Measurements from ENCODE around the gene OR10P1.

Gene OR10P1

DNA sequence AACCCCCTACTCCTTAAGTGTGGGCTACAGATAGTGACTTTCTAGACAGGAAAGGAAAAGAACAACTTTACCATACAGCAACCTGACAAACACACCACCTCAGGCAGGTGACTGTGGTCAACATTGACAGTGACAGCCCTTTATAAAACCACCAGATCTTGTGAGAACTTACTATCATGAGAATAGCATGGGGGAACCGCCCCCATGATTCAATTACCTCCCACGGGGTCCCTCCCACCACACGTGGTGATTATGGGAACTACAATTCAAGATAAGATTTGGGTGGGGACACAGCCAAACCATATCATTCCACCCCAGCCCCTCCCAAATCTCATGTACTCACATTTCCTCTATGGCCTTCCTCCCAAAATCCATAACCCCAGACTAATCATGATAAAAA lies 16.3 kb downstream of the OR10P1 start:
- DNase-seq, result no peak

- no peak for DNase-seq
These were observed 18.0 kb downstream of the OR10P1 start for GRCh38 chr12:55654511-55655214.

- DNase-seq, result no peak
These were observed 20.5 kb downstream of the OR10P1 start for GRCh38 chr12:55657212-55657611.

DNA sequence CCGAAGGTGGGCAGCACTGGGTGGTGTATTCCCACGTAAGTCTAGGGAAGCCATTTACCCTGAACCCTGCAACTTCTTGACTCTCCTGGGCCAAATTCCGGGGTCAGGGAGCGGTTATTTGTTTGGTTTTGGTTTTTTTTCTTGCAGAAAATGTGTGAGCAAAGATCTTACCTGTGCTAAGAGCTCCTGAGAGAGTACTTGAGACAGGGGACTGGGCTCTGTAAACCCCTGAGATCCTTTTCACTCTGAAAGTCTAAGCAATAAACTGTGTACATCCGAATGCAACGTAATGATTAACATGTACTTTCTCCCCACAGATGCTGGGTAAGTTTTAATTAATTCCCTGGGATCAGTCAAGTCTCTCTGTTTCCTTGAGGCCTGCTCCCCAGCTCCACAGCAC lies 21.5 kb downstream of the OR10P1 start:
- no peak for DNase-seq

DNA sequence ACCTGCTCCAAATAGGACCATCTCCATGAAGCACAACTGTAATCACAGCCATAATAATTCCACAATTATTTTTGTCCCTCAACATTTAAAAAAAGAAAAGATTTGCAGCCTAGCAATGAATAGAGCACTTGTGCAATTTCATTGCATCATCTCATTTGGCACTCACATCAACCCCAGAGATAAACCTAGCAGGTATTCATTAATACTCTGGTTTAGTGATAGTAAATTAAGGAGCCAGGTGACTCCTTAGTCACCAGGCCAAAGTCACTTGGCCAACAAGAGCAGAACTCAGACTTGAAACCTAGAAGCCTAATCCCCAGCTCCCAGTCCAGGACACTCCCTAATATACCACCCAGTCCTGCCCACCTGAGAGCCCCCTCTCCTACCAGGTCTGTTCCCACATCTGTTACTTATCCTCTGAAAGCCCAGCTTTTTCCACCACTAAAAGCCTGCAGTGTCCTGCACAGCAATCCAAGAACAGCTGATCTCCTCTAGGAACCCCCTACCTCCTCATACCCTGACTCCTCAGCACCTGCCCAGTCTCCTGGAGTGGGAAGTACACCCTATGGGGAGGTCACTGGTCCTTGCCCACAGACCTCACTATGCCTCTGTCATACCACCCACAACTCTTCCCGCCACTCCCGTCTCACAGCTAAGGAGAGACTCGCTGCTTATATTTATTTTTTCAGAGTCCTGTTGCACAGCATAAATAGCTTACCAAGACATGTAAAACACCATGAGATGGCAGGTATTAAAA lies 22.1 kb downstream of the OR10P1 start:
- no peak for DNase-seq

- DNase-seq, result no peak
These were observed 23.0 kb downstream of the OR10P1 start for GRCh38 chr12:55659486-55660385.

DNA sequence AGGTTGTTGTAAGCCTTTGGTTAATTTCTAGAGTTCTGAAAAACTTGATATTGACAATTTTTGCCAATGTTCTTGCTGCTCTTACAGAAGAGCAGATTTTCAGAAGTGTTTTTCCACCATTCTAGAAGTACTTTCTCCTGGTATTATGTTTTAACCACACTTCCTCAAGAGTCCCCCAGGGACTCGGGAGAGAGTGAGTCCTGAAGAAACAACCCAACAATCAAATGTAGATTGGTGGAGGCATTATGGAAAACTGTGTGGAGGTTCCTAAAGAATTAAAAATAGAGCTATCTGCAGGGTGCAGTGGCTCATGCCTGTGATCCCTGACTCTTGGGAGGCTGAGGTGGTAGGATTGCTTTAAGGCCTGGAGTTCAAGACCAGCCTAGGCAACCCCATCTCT lies 26.7 kb downstream of the OR10P1 start:
- DNase-seq, result no peak

DNA sequence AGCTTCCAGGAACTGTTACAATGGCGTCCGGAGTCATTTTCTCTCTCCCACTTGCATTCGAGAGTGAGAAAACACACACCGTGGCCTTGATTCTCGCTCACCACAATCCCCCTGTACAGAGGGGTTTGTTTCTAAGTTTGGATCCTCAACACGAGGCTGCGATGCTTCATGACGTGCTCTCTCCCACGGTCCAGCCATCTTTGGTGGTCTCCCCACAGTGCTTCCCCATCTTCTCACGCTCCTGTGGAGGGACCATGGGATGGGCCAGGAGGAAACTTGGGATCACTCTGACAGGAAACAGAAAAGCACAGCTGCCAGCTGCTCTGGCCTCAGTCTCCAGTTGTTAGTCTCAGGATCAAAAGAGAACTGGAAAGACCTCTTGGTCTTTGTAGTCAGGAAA lies 28.1 kb downstream of the OR10P1 start:
- DNase-seq, result no peak

DNA sequence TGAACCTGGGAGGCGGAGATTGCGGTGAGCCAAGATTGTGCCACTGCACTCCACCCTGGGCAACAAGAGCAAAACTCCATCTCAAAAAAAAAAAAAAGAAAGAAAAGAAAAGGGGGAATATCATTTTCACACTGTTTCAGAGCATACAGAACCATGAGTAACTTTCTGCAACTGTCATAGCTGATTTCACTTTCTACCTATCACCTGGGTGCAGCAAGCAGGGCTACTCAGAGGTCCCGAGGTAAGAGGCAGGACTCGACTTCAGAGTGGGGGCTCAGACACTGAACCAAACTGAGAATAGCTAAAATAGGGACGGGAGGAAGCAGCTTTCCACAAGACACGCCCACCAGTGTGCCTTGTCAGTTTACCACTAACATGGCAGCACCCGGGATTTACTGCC lies 29.8 kb downstream of the OR10P1 start:
- DNase-seq, result no peak

- no peak for DNase-seq
These were observed 33.6 kb downstream of the OR10P1 start for GRCh38 chr12:55670276-55670675.

DNA sequence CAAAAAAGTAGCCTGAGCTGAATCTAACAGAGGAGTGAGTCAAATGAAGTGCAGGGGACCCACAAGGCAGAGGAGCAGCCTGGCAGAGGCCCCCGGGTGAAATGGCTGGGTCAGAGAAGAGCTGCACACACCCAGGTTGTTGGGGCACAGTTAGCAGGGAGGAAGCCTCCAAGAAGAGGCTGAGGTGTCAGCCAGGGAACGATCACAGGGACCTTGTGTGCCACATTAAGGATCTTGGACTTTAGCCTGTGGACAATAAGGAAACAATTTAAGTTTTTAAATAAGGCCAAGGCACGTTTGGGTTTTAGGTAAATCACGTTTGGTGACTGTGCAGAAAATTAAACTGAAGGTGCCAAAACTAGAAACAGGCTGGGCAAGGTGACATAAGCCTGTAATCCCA lies 35.1 kb downstream of the OR10P1 start:
- DNase-seq, result no peak

GRCh38 chr12:55673638-55674037 lies 36.9 kb downstream of the OR10P1 start:
- DNase-seq, result no peak

- no peak for DNase-seq
These were observed 39.0 kb downstream of the OR10P1 start for GRCh38 chr12:55675666-55676065.

DNA sequence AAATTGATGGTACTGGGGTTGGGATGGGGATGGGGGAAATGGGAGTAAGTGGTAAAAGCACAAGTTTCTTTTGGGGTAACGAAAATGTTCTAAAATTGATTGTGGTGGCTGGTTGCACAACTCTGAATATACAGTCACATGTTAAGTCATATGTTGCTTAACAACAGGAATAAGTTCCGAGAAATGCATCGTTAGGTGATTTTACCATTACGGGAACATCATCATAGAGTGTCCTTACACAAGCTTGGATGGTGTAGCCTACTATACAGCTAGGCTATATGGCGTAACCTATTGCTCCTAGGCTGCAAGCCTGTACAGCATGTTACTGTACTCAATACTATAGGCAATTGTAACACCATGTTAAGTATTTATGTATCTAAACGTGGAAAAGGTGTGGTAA lies 40.0 kb downstream of the OR10P1 start:
- no peak for DNase-seq

DNA sequence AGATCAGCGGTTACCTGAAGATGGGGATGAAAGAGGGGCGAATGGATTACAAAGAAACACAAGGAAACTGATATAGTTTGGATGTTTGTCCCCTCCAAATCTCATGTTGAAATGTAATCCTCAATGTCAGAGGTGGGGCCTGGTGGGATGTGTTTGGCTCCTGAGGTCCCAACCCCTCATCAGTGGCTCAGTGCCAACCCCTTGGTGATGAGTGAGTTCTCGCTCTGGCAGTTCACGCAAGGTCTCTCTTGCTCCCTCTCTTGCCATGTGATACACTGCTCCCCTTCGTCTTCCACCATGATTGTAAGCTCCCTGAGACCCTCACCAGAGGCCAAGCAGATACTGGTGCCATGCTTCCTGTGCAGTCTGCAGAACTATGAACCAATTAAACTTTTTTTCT lies 43.0 kb downstream of the OR10P1 start:
- DNase-seq, result no peak

DNA sequence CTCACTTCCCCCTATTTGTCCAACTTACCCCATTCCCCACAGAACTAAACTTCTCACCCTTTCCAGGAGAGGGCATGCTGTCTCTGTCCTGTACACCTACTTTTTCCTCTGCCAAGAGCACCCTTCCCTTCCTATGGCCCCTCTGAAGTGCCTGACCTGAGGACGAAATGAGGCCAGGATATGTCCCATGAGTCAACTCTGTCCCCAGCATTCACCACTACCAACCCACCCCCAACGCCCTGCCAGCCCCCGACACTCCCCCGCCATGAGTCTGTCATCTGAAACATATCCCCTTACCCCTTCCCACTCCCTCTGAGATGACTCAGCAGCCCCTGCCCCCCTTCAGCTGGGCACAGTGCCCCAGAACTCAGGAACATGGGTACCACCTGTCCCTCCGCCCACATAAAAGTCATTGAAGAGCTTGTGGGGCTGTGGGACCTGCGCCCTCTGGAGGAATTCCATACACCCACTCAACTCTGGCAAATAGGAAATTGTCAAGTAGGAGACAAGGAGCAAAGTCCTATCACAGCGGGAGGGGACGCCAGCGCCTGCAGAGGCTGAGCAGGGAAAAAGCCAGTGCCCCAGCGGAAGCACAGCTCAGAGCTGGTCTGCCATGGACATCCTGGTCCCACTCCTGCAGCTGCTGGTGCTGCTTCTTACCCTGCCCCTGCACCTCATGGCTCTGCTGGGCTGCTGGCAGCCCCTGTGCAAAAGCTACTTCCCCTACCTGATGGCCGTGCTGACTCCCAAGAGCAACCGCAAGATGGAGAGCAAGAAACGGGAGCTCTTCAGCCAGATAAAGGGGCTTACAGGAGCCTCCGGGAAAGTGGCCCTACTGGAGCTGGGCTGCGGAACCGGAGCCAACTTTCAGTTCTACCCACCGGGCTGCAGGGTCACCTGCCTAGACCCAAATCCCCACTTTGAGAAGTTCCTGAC lies 44.7 kb downstream of the OR10P1 start:
- no peak for DNase-seq

- no peak for DNase-seq
These were observed 45.5 kb downstream of the OR10P1 start for GRCh38 chr12:55682087-55682796.

DNA sequence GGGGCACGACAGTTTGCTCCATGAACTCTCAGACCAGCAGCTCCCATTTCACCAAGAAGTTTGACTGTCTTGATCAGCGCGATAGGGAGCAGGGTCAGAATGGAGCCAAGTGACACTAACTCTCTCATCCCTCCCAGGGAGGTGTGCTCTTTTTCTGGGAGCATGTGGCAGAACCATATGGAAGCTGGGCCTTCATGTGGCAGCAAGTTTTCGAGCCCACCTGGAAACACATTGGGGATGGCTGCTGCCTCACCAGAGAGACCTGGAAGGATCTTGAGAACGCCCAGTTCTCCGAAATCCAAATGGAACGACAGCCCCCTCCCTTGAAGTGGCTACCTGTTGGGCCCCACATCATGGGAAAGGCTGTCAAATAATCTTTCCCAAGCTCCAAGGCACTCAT lies 47.0 kb downstream of the OR10P1 start:
- DNase-seq, result no peak

DNA sequence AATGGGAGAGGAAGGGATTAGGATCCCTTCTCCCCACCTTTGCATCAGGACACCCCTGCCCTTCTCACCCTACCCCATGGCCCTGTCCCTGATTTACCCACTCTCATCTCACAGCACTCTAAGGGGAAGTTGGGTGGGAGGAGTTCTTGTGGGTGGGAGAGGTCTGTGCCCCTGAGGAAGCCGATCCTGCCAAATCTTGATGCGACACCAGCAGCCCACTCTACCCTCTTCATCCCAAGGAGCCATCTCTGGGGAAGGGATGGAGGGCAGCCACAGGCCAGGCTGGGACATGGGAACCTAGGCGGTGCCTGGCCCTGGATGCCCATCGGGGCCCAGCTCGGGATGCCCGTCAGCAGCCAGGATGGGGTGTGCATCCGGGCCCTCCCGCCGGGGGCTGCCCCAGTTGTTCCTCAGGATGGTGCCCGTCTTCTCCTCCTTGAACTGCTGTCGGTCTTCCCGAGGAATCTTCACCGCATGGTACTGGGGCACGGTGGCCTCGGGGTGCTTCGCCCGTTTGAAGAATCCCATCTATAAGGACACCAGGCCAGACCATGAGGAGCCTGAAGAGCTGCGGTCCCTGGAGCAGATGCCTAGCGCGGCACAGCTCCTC lies 48.2 kb downstream of the OR10P1 start:
- no peak for DNase-seq

DNA sequence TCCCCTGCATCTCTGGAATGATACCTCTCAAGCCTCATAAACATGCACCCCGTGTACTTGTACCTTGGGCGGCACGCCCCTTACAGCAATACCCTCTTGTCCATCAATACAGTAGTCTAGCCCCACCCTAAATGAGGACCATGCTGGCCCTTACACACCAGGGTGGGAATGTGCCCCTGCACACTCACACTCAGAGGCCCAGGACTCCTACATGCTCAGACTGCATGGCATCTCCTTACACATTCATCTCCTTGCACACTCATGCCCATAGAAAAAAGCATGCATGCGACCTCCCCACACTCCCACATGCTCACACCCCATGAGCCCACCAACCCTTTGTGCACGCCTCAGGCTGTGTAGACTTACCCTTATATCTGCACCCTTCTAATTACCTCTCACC lies 49.0 kb downstream of the OR10P1 start:
- DNase-seq, result no peak

DNA sequence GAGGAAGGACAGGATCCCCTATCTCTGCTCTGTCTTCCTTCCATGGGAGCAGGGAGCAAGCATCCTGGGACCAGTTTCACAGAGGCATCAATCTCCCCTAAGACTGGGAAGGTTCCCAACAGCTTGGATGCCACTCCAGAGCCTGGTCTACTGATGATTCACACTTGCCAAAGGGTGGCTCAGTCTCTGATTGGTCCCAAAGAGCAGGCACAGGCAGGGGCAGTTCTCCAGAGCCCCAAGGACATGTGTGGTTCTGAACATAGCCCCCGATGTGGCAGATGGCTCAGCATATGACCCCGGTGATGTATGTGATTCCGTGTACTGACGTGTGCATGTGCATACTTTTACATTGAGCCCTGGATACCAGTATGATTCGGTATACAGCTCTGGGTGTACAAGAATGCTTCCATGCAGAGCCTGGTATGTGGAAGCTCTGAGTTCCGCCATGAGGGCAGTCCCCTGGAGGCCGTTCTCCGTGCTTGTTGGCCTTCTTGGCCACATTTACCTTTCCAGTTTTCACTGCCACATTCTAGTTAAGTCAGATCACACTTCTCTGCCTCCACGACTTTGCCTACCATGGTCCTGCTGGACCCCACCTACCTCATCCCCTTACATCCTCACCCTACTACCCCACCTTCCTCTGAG lies 49.8 kb downstream of the OR10P1 start:
- no peak for DNase-seq

All from NCI-H1092 treated with DMSO at 0.1 percent for 48 hours (cell line).